ENCODE data around the gene HEPACAM. TPM values are rescaled to one million over a fixed set of nuclear protein-coding genes. Genes with fewer than 3 reads are reported as not detected.

HEPACAM gene
- total and polyA plus RNA-seq, 2 donors from 2014 or later = 0.30 TPM; not detected in 1

DNA sequence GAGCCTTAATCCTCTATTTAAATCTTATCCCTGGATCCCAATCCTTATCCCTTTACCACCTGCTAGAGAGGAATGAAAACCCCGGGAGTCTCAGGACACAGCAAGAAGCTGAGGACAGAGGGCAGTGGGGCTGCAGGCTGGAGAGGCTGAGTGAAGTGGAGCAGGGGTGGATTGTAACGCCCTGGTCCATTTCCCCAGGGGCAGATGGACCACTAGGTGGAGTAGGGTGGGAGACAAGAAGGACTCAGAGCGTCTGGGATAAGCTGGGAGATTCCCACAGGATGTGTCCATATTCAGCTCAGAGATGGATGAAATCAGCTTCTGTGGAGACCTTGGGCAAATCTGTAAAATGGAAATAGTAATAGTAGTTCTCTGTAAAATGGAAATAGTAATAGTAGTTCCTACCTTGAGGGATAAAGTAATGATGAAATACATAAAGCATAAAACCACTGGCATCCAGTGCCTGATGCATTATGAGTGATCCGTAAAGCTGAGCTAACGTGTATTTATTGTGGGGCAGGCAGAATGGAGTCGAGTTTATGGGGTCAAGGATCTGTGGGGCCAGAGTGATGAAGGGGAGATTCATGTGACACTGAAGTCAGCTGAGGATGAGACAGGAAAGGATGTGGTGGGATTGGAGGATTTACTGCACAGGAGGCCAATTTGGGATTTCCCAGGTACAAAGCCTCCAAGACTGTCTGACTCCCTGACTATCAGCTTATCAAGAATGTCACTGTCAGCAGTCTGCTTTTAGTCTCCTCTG is 36.3 kb downstream of the HEPACAM start:
- intact Hi-C loops (cut with DNase I) = no loop called here
- H3K9ac ChIP-seq (ENCODE audit: low read length in 3 of 3) = no peak overlapping the region

DNA sequence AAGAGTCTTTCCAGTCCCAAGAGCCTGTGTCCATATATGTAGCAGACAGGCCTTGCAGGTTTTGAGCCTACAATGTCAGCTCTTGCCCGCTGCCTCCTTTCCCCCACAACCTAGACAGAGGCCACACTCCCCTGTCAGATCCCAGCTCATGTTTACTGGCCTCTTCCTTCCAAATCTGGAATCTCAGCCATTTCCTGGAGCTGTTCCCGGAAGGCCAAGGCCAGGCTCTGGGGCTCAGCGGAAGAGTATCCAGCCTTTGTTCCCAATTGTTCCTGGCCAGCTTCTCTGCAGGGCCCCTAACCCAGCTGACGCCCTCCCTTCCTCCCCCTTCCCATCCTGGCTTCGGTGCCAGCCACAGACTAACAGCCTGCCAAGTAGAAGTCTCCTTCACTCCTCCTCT is 37.1 kb downstream of the HEPACAM start:
- no peak overlapping the region for H3K4me3 ChIP-seq (ENCODE audit: low read length in 3 of 3)
- peak in 4 of 5 donors; percentile 29 to 83 (median 58) for DNase-seq
- no peak for FAIRE-seq
- H3K27ac ChIP-seq (ENCODE audit: low read depth in 2 of 2, low read length in 2 of 2) = peak overlapping the region; percentile 38 to 63
- H3K36me3 ChIP-seq (ENCODE audit: control insufficient read depth in 2 of 3, insufficient read depth in 3 of 3, low read length in 3 of 3) = no peaks in the 10 kb centered on the region
- H3K27me3 ChIP-seq (ENCODE audit: control insufficient read depth, insufficient read depth, low read length) = no peaks in the 10 kb centered on the region
- no peaks in the 10 kb centered on the region for H3K9me3 ChIP-seq (ENCODE audit: control insufficient read depth in 2 of 3, insufficient read depth in 1 of 3, low read length in 3 of 3)
- peaks cover 0 to 16% (median 0%) of the 10 kb centered on the region in 3 donors for H3K4me1 ChIP-seq (ENCODE audit: control insufficient read depth in 2 of 3, insufficient read depth in 2 of 3, low read depth in 1 of 3, low read length in 3 of 3)
- intact Hi-C loops (cut with DNase I) = no loop called here
- TF ChIP-seq, protein P1, sequence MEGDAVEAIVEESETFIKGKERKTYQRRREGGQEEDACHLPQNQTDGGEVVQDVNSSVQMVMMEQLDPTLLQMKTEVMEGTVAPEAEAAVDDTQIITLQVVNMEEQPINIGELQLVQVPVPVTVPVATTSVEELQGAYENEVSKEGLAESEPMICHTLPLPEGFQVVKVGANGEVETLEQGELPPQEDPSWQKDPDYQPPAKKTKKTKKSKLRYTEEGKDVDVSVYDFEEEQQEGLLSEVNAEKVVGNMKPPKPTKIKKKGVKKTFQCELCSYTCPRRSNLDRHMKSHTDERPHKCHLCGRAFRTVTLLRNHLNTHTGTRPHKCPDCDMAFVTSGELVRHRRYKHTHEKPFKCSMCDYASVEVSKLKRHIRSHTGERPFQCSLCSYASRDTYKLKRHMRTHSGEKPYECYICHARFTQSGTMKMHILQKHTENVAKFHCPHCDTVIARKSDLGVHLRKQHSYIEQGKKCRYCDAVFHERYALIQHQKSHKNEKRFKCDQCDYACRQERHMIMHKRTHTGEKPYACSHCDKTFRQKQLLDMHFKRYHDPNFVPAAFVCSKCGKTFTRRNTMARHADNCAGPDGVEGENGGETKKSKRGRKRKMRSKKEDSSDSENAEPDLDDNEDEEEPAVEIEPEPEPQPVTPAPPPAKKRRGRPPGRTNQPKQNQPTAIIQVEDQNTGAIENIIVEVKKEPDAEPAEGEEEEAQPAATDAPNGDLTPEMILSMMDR (IDR thresholded peaks at IDR 0.05; ENCODE audit: borderline replicate concordance, extremely low read depth, insufficient read depth) = no peak
- H3K9ac ChIP-seq (ENCODE audit: low read length in 3 of 3) = peak overlapping the region in 1 of 3 donors; percentile 5

More for the DNA sequence above, 36.3 kb downstream of the HEPACAM start:
- Histone ChIP-seq H3K9me3 (ENCODE audit: control insufficient read depth in 2 of 3, insufficient read depth in 1 of 3, low read length in 3 of 3) (no peaks in the 10 kb centered on the region), H3K4me3 (ENCODE audit: low read length in 3 of 3) (no peak overlapping the region), H3K27ac (ENCODE audit: low read depth in 2 of 2, low read length in 2 of 2) (peak overlapping the region; percentile 38 to 63), H3K27me3 (ENCODE audit: control insufficient read depth, insufficient read depth, low read length) (no peaks in the 10 kb centered on the region), H3K36me3 (ENCODE audit: control insufficient read depth in 2 of 3, insufficient read depth in 3 of 3, low read length in 3 of 3) (no peaks in the 10 kb centered on the region), H3K4me1 (ENCODE audit: control insufficient read depth in 2 of 3, insufficient read depth in 2 of 3, low read depth in 1 of 3, low read length in 3 of 3) (peaks cover 0 to 8% (median 0%) of the 10 kb centered on the region in 3 donors)
- TF ChIP-seq, protein P1 (IDR thresholded peaks at IDR 0.05; ENCODE audit: borderline replicate concordance, extremely low read depth, insufficient read depth) = no peak
- FAIRE-seq (no peak), DNase-seq (no peak)

DNA sequence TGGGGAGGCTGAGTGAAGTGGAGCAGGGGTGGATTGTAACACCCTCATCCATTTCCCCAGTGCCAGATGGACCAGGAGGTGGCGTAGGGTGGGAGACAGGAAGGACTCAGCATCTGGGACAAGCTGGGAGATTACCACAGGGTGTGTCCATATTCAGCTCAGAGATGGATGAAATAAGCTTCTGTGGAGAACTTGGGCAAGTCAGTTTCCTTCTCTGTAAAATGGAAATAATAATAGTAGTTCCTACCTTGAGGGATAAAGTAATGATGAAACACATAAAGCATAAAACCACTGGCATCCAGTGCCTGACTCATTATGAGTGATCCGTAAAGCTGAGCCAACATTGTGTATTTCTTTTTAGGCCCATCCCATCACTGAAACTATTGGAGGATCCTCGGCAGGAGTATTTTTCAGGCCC is 37.6 kb downstream of the HEPACAM start:
- Histone ChIP-seq H3K4me3 (ENCODE audit: low read length in 3 of 3) (peak overlapping the region in 1 of 3 donors; percentile 63), H3K4me1 (ENCODE audit: control insufficient read depth in 2 of 3, insufficient read depth in 2 of 3, low read depth in 1 of 3, low read length in 3 of 3) (peaks cover 0 to 17% (median 1%) of the 10 kb centered on the region in 3 donors), H3K9me3 (ENCODE audit: control insufficient read depth in 2 of 3, insufficient read depth in 1 of 3, low read length in 3 of 3) (no peaks in the 10 kb centered on the region), H3K36me3 (ENCODE audit: control insufficient read depth in 2 of 3, insufficient read depth in 3 of 3, low read length in 3 of 3) (no peaks in the 10 kb centered on the region), H3K9ac (ENCODE audit: low read length in 3 of 3) (peak overlapping the region in 1 of 3 donors; percentile 5), H3K27me3 (ENCODE audit: control insufficient read depth, insufficient read depth, low read length) (no peaks in the 10 kb centered on the region), H3K27ac (ENCODE audit: low read depth in 2 of 2, low read length in 2 of 2) (peak overlapping the region; percentile 38 to 63)
- intact Hi-C loops (cut with DNase I) = no loop called here
- DNase-seq (no peak), FAIRE-seq (no peak)
- TF ChIP-seq, protein P1 (IDR thresholded peaks at IDR 0.05; ENCODE audit: borderline replicate concordance, extremely low read depth, insufficient read depth) = no peak

Measured in kidney (tissue), 14 donors.